Kidney epithelial cell (primary cell): ENCODE results near the gene ATXN1. TPM values are rescaled to one million over a fixed set of nuclear protein-coding genes. Genes with fewer than 3 reads are reported as not detected.

Experiments
- DNase-seq: peaks from one replicate; pipeline ENCODE4 v3.0.0-alpha.2; 2010; ENCODE audit warnings: low read depth
- H3K27me3 ChIP-seq: 2 replicates; pipeline ENCODE4 v1.6.0; 2011; ENCODE audit warnings: low read length; ENCODE audit not compliant: control insufficient read depth, insufficient read depth
- H3K36me3 ChIP-seq: 2 replicates; pipeline ENCODE4 v1.5.1; 2011; ENCODE audit warnings: low read length; ENCODE audit not compliant: control insufficient read depth, insufficient read depth
- H3K4me3 ChIP-seq: 2 replicates; pipeline ENCODE4 v1.5.1; 2011; ENCODE audit warnings: low read depth, mild to moderate bottlenecking, control low read depth, low read length
- CTCF ChIP-seq: IDR thresholded peaks from 2 replicates; pipeline ENCODE4 v1.5.1; 2011; ENCODE audit warnings: mild to moderate bottlenecking, moderate library complexity, low read length, control low read depth, inconsistent platforms; ENCODE audit not compliant: insufficient read depth, poor library complexity, severe bottlenecking
- total RNA-seq: library from RNA; depleted of rRNA; stranded (reverse); fragments of >200 nt; gene quantifications from 2 replicates; pipeline ENCODE4 v1.2.3, GENCODE V29; 2015

The ATXN1 gene
- total RNA-seq, 1 donor from 2014 or later: 12.5 TPM

GRCh38 chr6:16305246-16305725, 456.0 kb downstream of the ATXN1 start:
- H3K36me3 ChIP-seq: no peaks in the 10 kb centered on the region
- no peak for TF ChIP-seq CTCF
- no peaks in the 10 kb centered on the region for H3K27me3 ChIP-seq
- no peak overlapping the region for H3K4me3 ChIP-seq
- no peak for DNase-seq

- no peak for DNase-seq
- Histone ChIP-seq H3K36me3 (no peaks in the 10 kb centered on the region), H3K4me3 (no peak overlapping the region), H3K27me3 (no peaks in the 10 kb centered on the region)
- no peak for TF ChIP-seq CTCF
Measured at GRCh38 chr6:16302721-16303552, 458.3 kb downstream of the ATXN1 start.

- Histone ChIP-seq H3K36me3 (no peaks in the 10 kb centered on the region), H3K4me3 (no peak overlapping the region), H3K27me3 (no peaks in the 10 kb centered on the region)
- no peak for TF ChIP-seq CTCF
- no peak for DNase-seq
Measured at GRCh38 chr6:16301511-16301910, 459.7 kb downstream of the ATXN1 start.

- TF ChIP-seq CTCF: no peak
Measured at GRCh38 chr6:16299861-16300260, 461.4 kb downstream of the ATXN1 start.

GRCh38 chr6:16296061-16296670, 465.1 kb downstream of the ATXN1 start:
- no peak for DNase-seq
- Histone ChIP-seq H3K4me3 (no peak overlapping the region), H3K27me3 (no peaks in the 10 kb centered on the region), H3K36me3 (no peaks in the 10 kb centered on the region)
- TF ChIP-seq CTCF: no peak

More at GRCh38 chr6:16299861-16300260, 461.4 kb downstream of the ATXN1 start:
- H3K27me3 ChIP-seq: no peaks in the 10 kb centered on the region
- no peaks in the 10 kb centered on the region for H3K36me3 ChIP-seq
- no peak overlapping the region for H3K4me3 ChIP-seq
- no peak for DNase-seq
